Measurements from ENCODE around the gene CIDEB. TPM values are rescaled to one million over a fixed set of nuclear protein-coding genes. Genes with fewer than 3 reads are reported as not detected.

Gene CIDEB
- polyA plus RNA-seq, 1 donor from 2014 or later, result not detected

- Histone ChIP-seq H3F3A (ENCODE audit: insufficient read depth, low read length, poor library complexity, severe bottlenecking) (no peaks in the 10 kb centered on the region), H3K9me2 (ENCODE audit: insufficient read depth, low read length) (no peaks in the 10 kb centered on the region), H3K9ac (ENCODE audit: low read length) (no peak overlapping the region), H3K4me3 (ENCODE audit: low read length) (no peak overlapping the region), H3K79me2 (replicated peaks; ENCODE audit: insufficient read depth, low read length) (no peaks in the 10 kb centered on the region), H3K36me3 (ENCODE audit: insufficient read depth, low read length) (no peaks in the 10 kb centered on the region), H4K20me1 (ENCODE audit: insufficient read depth) (no peaks in the 10 kb centered on the region), H2AFZ (ENCODE audit: low read depth, low read length) (no peak overlapping the region), H3K4me2 (ENCODE audit: low read length) (no peak overlapping the region), H3K27ac (ENCODE audit: low read length) (no peak overlapping the region), H3K27me3 (ENCODE audit: insufficient read depth, low read depth, low read length) (no peaks in the 10 kb centered on the region), H3K9me3 (ENCODE audit: low read length) (no peaks in the 10 kb centered on the region)
- TF ChIP-seq EP300 (conservative IDR thresholded peaks at IDR 0.05; ENCODE audit: poor library complexity, severe bottlenecking) (no peak), SMC3 (conservative IDR thresholded peaks at IDR 0.05; ENCODE audit: poor library complexity) (peak; percentile 6), TAF1 (IDR thresholded peaks at IDR 0.05; ENCODE audit: low read depth) (no peak)
Observed at GRCh38 chr14:24308342-24309124, 756 bp upstream of the CIDEB start.

- TF ChIP-seq EZH2 (IDR thresholded peaks at IDR 0.05; ENCODE audit: borderline replicate concordance, insufficient read depth, low read length, poor library complexity, severe bottlenecking) (no peak), CTCF (IDR thresholded peaks at IDR 0.05; ENCODE audit: poor library complexity, severe bottlenecking) (no peak), EP300 (conservative IDR thresholded peaks at IDR 0.05; ENCODE audit: poor library complexity, severe bottlenecking) (no peak)
- no peaks in the 10 kb centered on the region for H3K36me3 ChIP-seq (ENCODE audit: insufficient read depth, low read length)
Observed at GRCh38 chr14:24307156-24307574, 612 bp downstream of the CIDEB start.

GRCh38 chr14:24304019-24304387 is 3.8 kb downstream of the CIDEB start:
- H3K4me3 ChIP-seq (ENCODE audit: low read length), result no peak overlapping the region
- H3K9me3 ChIP-seq (ENCODE audit: low read length), result no peaks in the 10 kb centered on the region
- H3K27ac ChIP-seq (ENCODE audit: low read length), result no peak overlapping the region
- no peaks in the 10 kb centered on the region for H3F3A ChIP-seq (ENCODE audit: insufficient read depth, low read length, poor library complexity, severe bottlenecking)
- TF ChIP-seq MXI1 (conservative IDR thresholded peaks at IDR 0.05; ENCODE audit: poor library complexity, severe bottlenecking) (no peak), REST (IDR thresholded peaks at IDR 0.05; ENCODE audit: borderline replicate concordance) (no peak), CTCF (IDR thresholded peaks at IDR 0.05; ENCODE audit: poor library complexity, severe bottlenecking) (no peak), POLR2AphosphoS5 (IDR thresholded peaks at IDR 0.05) (no peak), TAF1 (IDR thresholded peaks at IDR 0.05; ENCODE audit: low read depth) (no peak), SMC3 (conservative IDR thresholded peaks at IDR 0.05; ENCODE audit: poor library complexity) (no peak), EP300 (conservative IDR thresholded peaks at IDR 0.05; ENCODE audit: poor library complexity, severe bottlenecking) (no peak), EZH2 (IDR thresholded peaks at IDR 0.05; ENCODE audit: borderline replicate concordance, insufficient read depth, low read length, poor library complexity, severe bottlenecking) (no peak), RAD21 (conservative IDR thresholded peaks at IDR 0.05) (no peak)
- H3K27me3 ChIP-seq (ENCODE audit: insufficient read depth, low read depth, low read length), result no peaks in the 10 kb centered on the region
- H3K9me2 ChIP-seq (ENCODE audit: insufficient read depth, low read length), result no peaks in the 10 kb centered on the region
- H4K20me1 ChIP-seq (ENCODE audit: insufficient read depth), result no peaks in the 10 kb centered on the region
- H3K4me2 ChIP-seq (ENCODE audit: low read length), result no peak overlapping the region
- no peaks in the 10 kb centered on the region for H3K79me2 ChIP-seq (replicated peaks; ENCODE audit: insufficient read depth, low read length)
- no peaks in the 10 kb centered on the region for H3K36me3 ChIP-seq (ENCODE audit: insufficient read depth, low read length)
- H3K9ac ChIP-seq (ENCODE audit: low read length), result no peak overlapping the region
- H2AFZ ChIP-seq (ENCODE audit: low read depth, low read length), result no peak overlapping the region

More at GRCh38 chr14:24307156-24307574, 612 bp downstream of the CIDEB start:
- no peak overlapping the region for H3K4me3 ChIP-seq (ENCODE audit: low read length)
- H3K9me3 ChIP-seq (ENCODE audit: low read length), result no peaks in the 10 kb centered on the region
- no peaks in the 10 kb centered on the region for H3K79me2 ChIP-seq (replicated peaks; ENCODE audit: insufficient read depth, low read length)
- H3K4me2 ChIP-seq (ENCODE audit: low read length), result no peak overlapping the region
- H3K9me2 ChIP-seq (ENCODE audit: insufficient read depth, low read length), result no peaks in the 10 kb centered on the region
- no peak overlapping the region for H3K9ac ChIP-seq (ENCODE audit: low read length)
- H3K27ac ChIP-seq (ENCODE audit: low read length), result no peak overlapping the region
- no peak overlapping the region for H2AFZ ChIP-seq (ENCODE audit: low read depth, low read length)
- H4K20me1 ChIP-seq (ENCODE audit: insufficient read depth), result no peaks in the 10 kb centered on the region
- no peaks in the 10 kb centered on the region for H3F3A ChIP-seq (ENCODE audit: insufficient read depth, low read length, poor library complexity, severe bottlenecking)
- no peaks in the 10 kb centered on the region for H3K27me3 ChIP-seq (ENCODE audit: insufficient read depth, low read depth, low read length)

Measured in neural cell (in vitro differentiated cells).